Neuron (in vitro differentiated cells): ENCODE results near the gene SAMD13.

Experiments
- H2AFZ ChIP-seq: one replicate; pipeline ENCODE4 v1.6.1; 2013; ENCODE audit warnings: low read depth, mild to moderate bottlenecking, inconsistent platforms, low read length, moderate library complexity
- H3K27me3 ChIP-seq: one replicate; pipeline ENCODE4 v1.6.1; 2013; ENCODE audit warnings: low read length; ENCODE audit not compliant: insufficient read depth
- H3K36me3 ChIP-seq: one replicate; pipeline ENCODE4 v1.6.1; 2013; ENCODE audit warnings: low read length; ENCODE audit not compliant: insufficient read depth
- H3K4me1 ChIP-seq: one replicate; pipeline ENCODE4 v1.6.1; 2013; ENCODE audit warnings: low read length; ENCODE audit not compliant: insufficient read depth
- H3K4me3 ChIP-seq: 2 replicates; pipeline ENCODE4 v1.5.1; 2013; ENCODE audit warnings: mild to moderate bottlenecking, low read length, moderate library complexity
- H3K9me3 ChIP-seq: one replicate; pipeline ENCODE4 v1.6.1; 2013; ENCODE audit warnings: low read length

SAMD13 gene

GRCh38 chr1:84293766-84294165 is 7.7 kb upstream of the SAMD13 start:
- H3K27me3 ChIP-seq, result no peaks in the 10 kb centered on the region
- no peaks in the 10 kb centered on the region for H3K4me1 ChIP-seq
- H2AFZ ChIP-seq, result no peak overlapping the region
- no peaks in the 10 kb centered on the region for H3K36me3 ChIP-seq
- H3K4me3 ChIP-seq, result no peak overlapping the region
- H3K9me3 ChIP-seq, result peaks cover 3% of the 10 kb centered on the region

DNA sequence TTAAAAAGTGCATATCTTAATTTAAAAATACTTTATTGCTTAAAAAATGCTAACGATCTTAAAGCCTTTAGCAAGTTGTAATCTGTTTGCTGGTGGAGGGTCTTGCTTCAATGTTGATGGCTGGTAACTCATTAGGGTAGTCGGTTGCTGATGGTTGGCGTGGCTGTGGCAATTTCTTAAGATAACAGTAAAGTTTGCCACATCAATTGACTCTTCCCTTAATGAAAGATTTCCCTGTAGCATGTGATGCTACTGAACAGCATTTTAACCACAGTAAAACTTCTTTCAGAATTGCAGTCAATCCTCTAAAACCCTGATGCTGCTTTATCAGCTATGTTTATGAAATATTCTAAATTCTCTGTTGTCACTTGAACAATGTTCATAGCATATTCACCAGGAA is 6.8 kb upstream of the SAMD13 start:
- no peak overlapping the region for H3K4me3 ChIP-seq
- H3K9me3 ChIP-seq, result peaks cover 3% of the 10 kb centered on the region
- H3K36me3 ChIP-seq, result no peaks in the 10 kb centered on the region
- H3K27me3 ChIP-seq, result no peaks in the 10 kb centered on the region
- no peak overlapping the region for H2AFZ ChIP-seq
- H3K4me1 ChIP-seq, result no peaks in the 10 kb centered on the region

GRCh38 chr1:84297546-84298244 is 3.8 kb upstream of the SAMD13 start:
- Histone ChIP-seq H3K9me3 (peaks cover 3% of the 10 kb centered on the region), H3K27me3 (no peaks in the 10 kb centered on the region), H3K36me3 (no peaks in the 10 kb centered on the region), H3K4me1 (peaks cover 17% of the 10 kb centered on the region), H3K4me3 (peak overlapping the region; percentile 76), H2AFZ (peak overlapping the region; percentile 100)

DNA sequence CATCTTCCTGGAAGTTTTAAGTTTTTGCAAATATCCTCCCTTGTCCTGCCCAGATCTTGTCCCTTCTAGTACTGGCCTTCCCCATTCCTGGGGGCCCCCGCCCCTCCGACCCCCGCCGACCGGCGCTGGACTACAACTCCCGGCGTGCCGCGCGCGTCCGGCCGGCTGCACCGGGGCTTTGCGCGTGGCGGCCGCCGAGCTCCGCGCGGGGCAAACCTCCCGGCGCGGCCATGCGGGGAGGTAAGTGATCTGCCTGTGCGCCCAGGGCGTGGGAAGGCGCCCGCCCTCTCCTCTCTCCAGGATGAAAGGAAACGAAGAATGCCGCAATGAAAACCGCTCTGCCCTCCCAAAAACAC is 3.2 kb upstream of the SAMD13 start:
- Histone ChIP-seq H3K27me3 (no peaks in the 10 kb centered on the region), H3K36me3 (no peaks in the 10 kb centered on the region), H3K4me3 (peak overlapping the region; percentile 76), H2AFZ (peak overlapping the region; percentile 100), H3K9me3 (peaks cover 3% of the 10 kb centered on the region), H3K4me1 (peaks cover 23% of the 10 kb centered on the region)

DNA sequence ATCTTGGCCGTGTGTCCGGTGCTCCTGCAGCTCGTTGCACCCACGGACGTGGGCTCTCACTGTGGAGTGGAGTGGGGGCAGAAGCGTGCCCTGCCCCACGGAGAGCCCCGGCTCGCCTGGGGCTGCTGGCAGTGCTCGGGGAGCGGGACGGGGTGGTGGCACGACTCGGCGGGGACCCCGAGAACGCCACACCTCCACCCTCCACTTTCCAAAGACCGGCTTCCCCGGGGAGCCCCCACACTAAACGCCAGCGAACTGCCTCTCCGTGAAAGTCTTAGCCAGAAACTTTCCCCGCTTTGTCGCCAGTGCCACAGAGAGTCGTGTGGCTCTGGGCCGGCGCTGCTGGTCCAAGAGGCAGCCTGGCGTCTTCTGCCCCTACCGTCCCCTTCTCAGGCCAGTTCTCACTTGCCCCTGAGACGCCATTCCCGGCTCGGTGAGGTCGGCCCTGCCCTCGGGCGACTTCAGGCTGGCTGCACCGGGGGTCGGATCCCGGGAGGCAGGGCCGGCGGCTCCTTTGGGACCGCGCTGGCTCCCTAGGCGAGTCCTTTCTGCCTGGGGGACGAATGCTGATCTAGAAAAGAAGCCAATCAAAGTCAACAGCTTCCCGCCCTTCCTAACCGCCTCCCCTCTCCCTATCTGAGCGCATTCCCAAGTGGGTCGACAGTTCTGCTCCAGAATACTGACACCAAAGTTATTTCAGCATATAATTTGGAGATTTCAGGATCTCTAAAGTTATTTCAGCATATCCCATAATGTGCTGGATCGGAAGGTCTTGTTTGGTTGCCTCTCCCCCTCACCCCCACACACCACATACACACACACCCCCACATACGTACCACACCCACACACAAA is 2.6 kb upstream of the SAMD13 start:
- peak overlapping the region; percentile 76 for H3K4me3 ChIP-seq
- H3K27me3 ChIP-seq, result no peaks in the 10 kb centered on the region
- no peaks in the 10 kb centered on the region for H3K36me3 ChIP-seq
- H2AFZ ChIP-seq, result peak overlapping the region; percentile 100
- peaks cover 3% of the 10 kb centered on the region for H3K9me3 ChIP-seq
- peaks cover 25% of the 10 kb centered on the region for H3K4me1 ChIP-seq

GRCh38 chr1:84299536-84300170 is 1.9 kb upstream of the SAMD13 start:
- H3K27me3 ChIP-seq, result no peaks in the 10 kb centered on the region
- H3K4me1 ChIP-seq, result peaks cover 25% of the 10 kb centered on the region
- H3K36me3 ChIP-seq, result no peaks in the 10 kb centered on the region
- peak overlapping the region; percentile 76 for H3K4me3 ChIP-seq
- peaks cover 3% of the 10 kb centered on the region for H3K9me3 ChIP-seq
- no peak overlapping the region for H2AFZ ChIP-seq

DNA sequence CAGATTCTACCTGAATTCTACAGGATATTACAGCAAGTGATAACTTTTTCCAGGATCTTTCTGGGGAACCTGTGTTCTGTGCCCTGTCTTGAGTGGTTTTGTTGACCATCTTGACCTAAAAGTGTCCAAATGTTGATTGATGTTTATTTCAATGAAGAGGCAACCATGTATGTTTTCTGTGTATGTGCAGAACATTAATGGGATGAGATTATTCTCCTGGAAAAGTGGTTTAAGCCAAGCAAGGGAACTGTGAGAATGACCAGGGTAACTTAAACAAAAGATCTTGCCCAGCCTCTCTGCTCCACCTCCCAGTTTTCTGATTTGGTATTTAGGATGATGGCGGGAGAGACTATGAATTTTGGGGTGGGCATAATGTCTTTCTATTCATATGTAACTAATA is 1.0 kb upstream of the SAMD13 start:
- Histone ChIP-seq H3K4me1 (peaks cover 25% of the 10 kb centered on the region), H3K36me3 (no peaks in the 10 kb centered on the region), H3K27me3 (no peaks in the 10 kb centered on the region), H2AFZ (no peak overlapping the region), H3K4me3 (no peak overlapping the region), H3K9me3 (peaks cover 3% of the 10 kb centered on the region)

DNA sequence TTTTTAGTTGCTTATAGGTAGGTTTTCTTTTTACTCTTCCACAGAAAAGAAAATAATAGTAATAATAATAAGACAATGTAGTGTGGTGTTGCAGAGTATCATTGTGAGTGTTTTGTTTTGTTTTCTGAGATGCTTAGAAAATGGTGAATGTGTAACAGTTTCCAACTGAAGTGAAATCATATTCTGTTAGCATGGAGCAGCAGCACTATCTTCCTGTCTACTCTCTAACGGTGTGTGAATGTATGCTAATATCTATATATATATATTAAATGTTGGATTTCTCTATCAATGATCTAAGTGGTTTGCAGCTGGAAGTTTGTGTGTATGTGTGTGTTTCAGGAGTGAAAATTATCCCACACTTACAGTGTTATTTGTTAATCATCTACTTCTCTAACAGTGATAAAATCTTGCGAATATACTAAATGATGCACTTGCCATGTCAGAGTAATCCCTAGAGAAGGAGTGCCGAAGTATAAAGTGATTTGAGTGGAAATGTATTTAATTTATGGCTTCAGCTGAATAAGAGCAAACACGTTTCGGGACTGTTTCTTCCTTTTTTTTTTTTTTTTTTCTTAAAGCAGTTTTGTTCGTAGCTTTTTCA is 377 bp downstream of the SAMD13 start:
- Histone ChIP-seq H3K4me3 (no peak overlapping the region), H2AFZ (peak overlapping the region; percentile 62), H3K27me3 (no peaks in the 10 kb centered on the region), H3K36me3 (no peaks in the 10 kb centered on the region), H3K4me1 (peaks cover 25% of the 10 kb centered on the region), H3K9me3 (no peaks in the 10 kb centered on the region)

DNA sequence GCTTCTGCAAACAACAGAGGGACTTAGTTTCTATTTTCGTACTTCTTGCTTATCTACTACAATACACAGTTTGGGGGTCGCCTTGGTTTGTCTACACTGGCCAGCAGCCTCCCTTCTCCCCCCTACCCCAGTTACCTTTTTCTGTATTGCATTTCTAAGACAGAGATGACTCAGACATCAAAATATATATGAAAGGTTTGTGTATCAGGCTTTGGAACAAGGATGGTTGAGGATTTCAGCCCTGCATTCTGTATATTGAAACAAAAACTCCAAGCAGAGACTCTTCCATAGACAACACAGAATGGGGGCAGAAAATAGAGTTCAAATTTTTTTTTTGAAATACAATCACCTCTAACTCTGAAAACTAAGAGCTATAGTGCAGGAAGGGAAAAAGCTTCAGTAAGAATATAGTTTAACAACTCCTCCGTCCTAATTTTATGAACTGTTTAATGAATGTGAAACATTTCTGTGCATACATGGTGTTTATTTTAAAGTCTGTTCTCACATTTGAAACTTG is 1.9 kb downstream of the SAMD13 start:
- Histone ChIP-seq H2AFZ (peak overlapping the region; percentile 98), H3K9me3 (no peaks in the 10 kb centered on the region), H3K27me3 (no peaks in the 10 kb centered on the region), H3K36me3 (no peaks in the 10 kb centered on the region), H3K4me1 (peaks cover 25% of the 10 kb centered on the region), H3K4me3 (peak overlapping the region; percentile 28)

- Histone ChIP-seq H3K4me1 (peaks cover 10% of the 10 kb centered on the region), H2AFZ (no peak overlapping the region), H3K9me3 (no peaks in the 10 kb centered on the region), H3K36me3 (no peaks in the 10 kb centered on the region), H3K4me3 (no peak overlapping the region), H3K27me3 (no peaks in the 10 kb centered on the region)
Measured at GRCh38 chr1:84307398-84307797, 5.9 kb downstream of the SAMD13 start.

DNA sequence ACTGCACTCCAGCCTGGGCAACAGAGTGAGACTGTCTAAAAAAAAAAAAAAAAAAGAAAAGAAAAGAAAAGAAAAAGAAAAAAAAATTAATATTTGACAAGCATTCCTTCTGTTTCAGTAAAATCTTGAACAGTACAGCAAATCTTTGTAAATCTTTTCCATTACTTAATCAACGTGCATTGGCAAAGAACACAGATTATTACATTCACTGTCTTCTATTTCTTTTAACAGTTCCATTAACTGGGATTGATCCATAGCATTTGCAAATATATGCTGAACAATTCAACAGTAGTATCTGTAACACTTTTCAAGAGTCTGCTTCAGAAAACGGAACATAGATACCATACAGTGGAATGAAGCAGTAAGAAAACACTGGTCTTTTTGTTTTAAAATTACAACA is 9.8 kb downstream of the SAMD13 start:
- Histone ChIP-seq H3K9me3 (no peaks in the 10 kb centered on the region), H3K4me1 (no peaks in the 10 kb centered on the region), H3K4me3 (no peak overlapping the region), H3K27me3 (no peaks in the 10 kb centered on the region), H2AFZ (no peak overlapping the region), H3K36me3 (no peaks in the 10 kb centered on the region)

DNA sequence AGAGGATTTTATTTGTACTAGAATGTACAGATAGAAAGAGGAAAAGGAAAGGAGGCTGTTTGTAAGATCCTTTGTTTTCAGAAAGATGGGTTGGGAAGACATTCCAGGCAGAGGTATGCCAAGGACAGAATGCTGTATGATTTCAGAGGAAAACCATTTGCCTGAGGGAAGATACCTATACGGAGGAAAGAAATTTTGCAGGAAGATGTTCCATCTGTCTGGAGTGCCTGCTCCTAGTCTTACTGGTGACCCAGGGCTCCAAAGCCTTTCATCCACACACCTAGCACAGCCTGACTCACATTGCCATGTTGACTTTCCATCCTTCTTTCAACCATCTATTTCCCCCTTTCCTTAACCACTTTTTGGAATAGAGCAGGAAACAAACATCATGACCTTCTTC is 18.2 kb downstream of the SAMD13 start:
- Histone ChIP-seq H3K27me3 (no peaks in the 10 kb centered on the region), H3K4me3 (no peak overlapping the region), H3K4me1 (no peaks in the 10 kb centered on the region), H3K9me3 (no peaks in the 10 kb centered on the region), H3K36me3 (no peaks in the 10 kb centered on the region), H2AFZ (no peak overlapping the region)

DNA sequence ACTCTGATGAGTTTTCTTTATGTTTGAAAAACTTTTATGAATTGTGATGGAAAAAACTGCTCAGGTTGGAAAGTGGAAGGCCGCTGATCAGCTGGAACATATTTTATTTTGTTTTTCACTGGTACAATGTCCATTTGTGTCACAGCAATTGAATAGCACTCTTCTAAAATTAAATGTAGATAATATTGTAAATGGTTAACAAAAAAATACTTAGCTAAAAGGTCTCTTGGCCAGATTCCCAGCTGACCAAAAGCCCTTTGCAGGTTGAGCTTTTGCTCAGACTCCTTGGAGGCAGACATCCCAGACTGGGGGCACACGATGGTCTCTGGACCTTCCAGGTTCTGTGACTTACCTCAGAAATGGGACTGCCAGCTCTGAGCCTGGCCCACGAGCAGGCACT is 26.3 kb downstream of the SAMD13 start:
- H3K9me3 ChIP-seq, result no peaks in the 10 kb centered on the region
- H3K27me3 ChIP-seq, result no peaks in the 10 kb centered on the region
- no peaks in the 10 kb centered on the region for H3K36me3 ChIP-seq
- no peaks in the 10 kb centered on the region for H3K4me1 ChIP-seq
- no peak overlapping the region for H3K4me3 ChIP-seq
- H2AFZ ChIP-seq, result no peak overlapping the region
